ENCODE results near the gene WDR49. TPM values are rescaled to one million over a fixed set of nuclear protein-coding genes. Genes with fewer than 3 reads are reported as not detected.

WDR49 gene
- total RNA-seq: 1 to 10 TPM in 1 of 2 donors, under 1 TPM in 1; 0.93 to 1.6 TPM
- polyA plus RNA-seq (2013, experiment 1 of 2): 1.4 TPM
- polyA plus RNA-seq (2013, experiment 2 of 2): 2.0 TPM
- long read RNA-seq, experiment 1, partial matches to known transcripts: 0 of 1 reads
- long read RNA-seq, experiment 1, other reads (novel, unspliced or antisense): 1 of 1 reads
- long read RNA-seq, experiment 2: 0 reads
- long read RNA-seq, experiment 3, partial matches to known transcripts: 1 of 3 reads
- long read RNA-seq, experiment 3, other reads (novel, unspliced or antisense): 2 of 3 reads
- long read RNA-seq, experiment 4: 0 reads

DNA sequence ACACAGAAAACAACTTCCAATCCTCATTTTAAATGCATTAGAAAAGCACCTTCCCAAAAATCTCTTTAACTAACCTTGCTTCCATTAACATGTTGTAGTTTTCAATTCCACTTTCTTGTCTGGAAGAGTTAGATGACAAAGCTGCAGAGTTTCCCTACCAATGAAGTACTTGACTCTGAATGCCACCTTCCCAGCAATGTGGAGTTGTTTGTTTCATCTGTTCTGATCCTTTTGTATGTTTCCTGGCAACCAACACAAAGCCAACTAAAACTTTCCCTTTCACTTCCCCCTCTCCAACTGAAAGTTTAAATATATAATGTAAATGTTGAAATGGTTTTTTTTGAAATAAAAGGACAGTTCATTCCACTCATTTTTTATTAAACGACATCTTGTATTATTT, at the start of gene WDR49:
Gene WDR49 (minus strand): TSS at position 183 of the 400 bp plus-strand sequence. CDS start 517 bp downstream, outside the sequence.
- no peak within 1 kb of the TSS for H3K4me3 ChIP-seq (ENCODE audit: low read length)
- WGBS, 2 experiments (ENCODE audit: insufficient coverage in 1 of 2, insufficient read length in 1 of 2): no CpG with 5 or more reads among the region's 1 CpG
- DNase-seq: peak; percentile 57

DNA sequence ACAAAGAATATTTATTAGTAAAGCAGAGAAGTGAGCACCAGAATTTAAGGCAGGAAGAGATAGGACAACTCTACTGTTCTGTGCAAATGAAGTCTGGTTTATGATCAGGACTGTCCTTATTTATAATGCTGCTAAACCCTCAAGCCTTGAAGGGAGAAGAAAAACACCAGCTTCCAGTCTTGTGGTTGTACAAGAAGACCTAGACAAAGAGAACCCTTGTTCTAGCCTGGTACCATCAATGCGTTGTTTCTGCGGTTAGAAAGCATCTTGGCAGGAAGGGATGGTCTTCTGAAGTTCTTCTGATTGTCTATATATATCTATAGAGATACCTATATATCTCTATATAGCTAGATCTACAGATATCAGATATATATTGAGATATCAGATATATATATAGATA, 47.2 kb upstream of the WDR49 start:
- no peaks in the 10 kb centered on the region for H3K27me3 Mint-ChIP-seq (ENCODE audit: insufficient read depth)
- Histone ChIP-seq H3K9ac (ENCODE audit: extremely low read depth, low read length, poor library complexity, severe bottlenecking) (no peak overlapping the region), H3K4me3 (ENCODE audit: low read length) (no peak overlapping the region), H3K36me3 (ENCODE audit: control insufficient read depth, insufficient read depth, low read length) (peaks cover 47% of the 10 kb centered on the region), H3K27me3 (ENCODE audit: control insufficient read depth, insufficient read depth, low read length, poor library complexity, severe bottlenecking) (no peaks in the 10 kb centered on the region), H3K9me3 (ENCODE audit: control insufficient read depth, low read length) (no peaks in the 10 kb centered on the region), H3K27ac (ENCODE audit: low read depth, low read length) (no peak overlapping the region), H3K4me1 (ENCODE audit: control insufficient read depth, insufficient read depth, low read length) (peaks cover 12% of the 10 kb centered on the region)
- no peak for DNase-seq
- peaks cover 36% of the 10 kb centered on the region for H3K36me3 Mint-ChIP-seq (ENCODE audit: low read depth)
- no peaks in the 10 kb centered on the region for H3K9me3 Mint-ChIP-seq
- TF ChIP-seq CTCF (conservative IDR thresholded peaks at IDR 0.05): no peak
- peaks cover 43% of the 10 kb centered on the region for H3K4me1 Mint-ChIP-seq
- 100% methylated on average over 2 of the region's 2 CpGs; no CpG with 5 or more reads in 1 of the 2 experiments for WGBS, 2 experiments (ENCODE audit: insufficient coverage in 1 of 2, insufficient read length in 1 of 2)
- H3K27ac Mint-ChIP-seq: peak overlapping the region; percentile 44
- H3K4me3 Mint-ChIP-seq: no peak overlapping the region

More for the DNA sequence above, at the start of gene WDR49:
- H3K27me3 ChIP-seq (ENCODE audit: control insufficient read depth, insufficient read depth, low read length, poor library complexity, severe bottlenecking): no peaks in the 10 kb centered on the region
- H3K9ac ChIP-seq (ENCODE audit: extremely low read depth, low read length, poor library complexity, severe bottlenecking): no peak within 1 kb of the TSS
- Mint-ChIP-seq H3K4me1 (peaks cover 16% of the 10 kb centered on the region), H3K27me3 (ENCODE audit: insufficient read depth) (no peaks in the 10 kb centered on the region), H3K9me3 (no peaks in the 10 kb centered on the region), H3K4me3 (no peak within 1 kb of the TSS), H3K36me3 (ENCODE audit: low read depth) (no peaks in the 10 kb centered on the region), H3K27ac (peak within 1 kb of the TSS; percentile 79)
- no peak for TF ChIP-seq CTCF (conservative IDR thresholded peaks at IDR 0.05)
- peak within 1 kb of the TSS; percentile 71 for H3K27ac ChIP-seq (ENCODE audit: low read depth, low read length)
- peaks cover 4% of the 10 kb centered on the region for H3K4me1 ChIP-seq (ENCODE audit: control insufficient read depth, insufficient read depth, low read length)
- H3K9me3 ChIP-seq (ENCODE audit: control insufficient read depth, low read length): no peaks in the 10 kb centered on the region
- no peaks in the 10 kb centered on the region for H3K36me3 ChIP-seq (ENCODE audit: control insufficient read depth, insufficient read depth, low read length)

DNA sequence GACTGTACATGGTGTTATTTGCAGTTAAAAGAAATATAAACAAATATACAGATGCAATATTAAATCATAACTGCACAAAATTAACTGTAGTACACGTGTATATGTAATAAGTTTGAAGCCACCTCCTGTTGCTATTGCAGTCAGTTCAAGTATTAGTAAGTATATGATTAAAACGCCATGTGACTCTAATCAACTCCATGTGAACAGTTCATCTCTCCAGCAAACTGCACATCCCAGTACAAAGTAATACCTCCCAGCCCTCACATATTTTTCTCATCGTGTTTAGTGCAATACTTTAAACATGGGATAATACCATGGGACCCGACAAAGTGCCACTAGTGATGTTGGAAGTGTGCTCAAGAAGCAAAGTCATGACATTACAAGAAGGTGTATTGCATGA, 46.3 kb upstream of the WDR49 start:
- H3K36me3 ChIP-seq (ENCODE audit: control insufficient read depth, insufficient read depth, low read length): peaks cover 54% of the 10 kb centered on the region
- no peak overlapping the region for H3K9ac ChIP-seq (ENCODE audit: extremely low read depth, low read length, poor library complexity, severe bottlenecking)
- H3K27me3 ChIP-seq (ENCODE audit: control insufficient read depth, insufficient read depth, low read length, poor library complexity, severe bottlenecking): no peaks in the 10 kb centered on the region
- H3K27me3 Mint-ChIP-seq (ENCODE audit: insufficient read depth): no peaks in the 10 kb centered on the region
- peaks cover 42% of the 10 kb centered on the region for H3K36me3 Mint-ChIP-seq (ENCODE audit: low read depth)
- H3K9me3 Mint-ChIP-seq: no peaks in the 10 kb centered on the region
- H3K4me1 ChIP-seq (ENCODE audit: control insufficient read depth, insufficient read depth, low read length): peaks cover 15% of the 10 kb centered on the region
- H3K27ac Mint-ChIP-seq: no peak overlapping the region
- no peak overlapping the region for H3K4me3 Mint-ChIP-seq
- H3K27ac ChIP-seq (ENCODE audit: low read depth, low read length): no peak overlapping the region
- WGBS, 2 experiments (ENCODE audit: insufficient coverage in 1 of 2, insufficient read length in 1 of 2): 97 to 100% methylated on average over 1 to 4 of the region's 4 CpGs
- no peak for TF ChIP-seq CTCF (conservative IDR thresholded peaks at IDR 0.05)
- peaks cover 46% of the 10 kb centered on the region for H3K4me1 Mint-ChIP-seq
- H3K9me3 ChIP-seq (ENCODE audit: control insufficient read depth, low read length): no peaks in the 10 kb centered on the region
- DNase-seq: no peak
- H3K4me3 ChIP-seq (ENCODE audit: low read length): no peak overlapping the region

Measured in endodermal cell (in vitro differentiated cells).